ENCODE results near the gene FMN2. TPM values are rescaled to one million over a fixed set of nuclear protein-coding genes. Genes with fewer than 3 reads are reported as not detected.
A peak's percentile ranks its signal among the peaks of the same experiment; 100 is the strongest.

The FMN2 gene
- polyA plus RNA-seq, 3 donors = not detected

DNA sequence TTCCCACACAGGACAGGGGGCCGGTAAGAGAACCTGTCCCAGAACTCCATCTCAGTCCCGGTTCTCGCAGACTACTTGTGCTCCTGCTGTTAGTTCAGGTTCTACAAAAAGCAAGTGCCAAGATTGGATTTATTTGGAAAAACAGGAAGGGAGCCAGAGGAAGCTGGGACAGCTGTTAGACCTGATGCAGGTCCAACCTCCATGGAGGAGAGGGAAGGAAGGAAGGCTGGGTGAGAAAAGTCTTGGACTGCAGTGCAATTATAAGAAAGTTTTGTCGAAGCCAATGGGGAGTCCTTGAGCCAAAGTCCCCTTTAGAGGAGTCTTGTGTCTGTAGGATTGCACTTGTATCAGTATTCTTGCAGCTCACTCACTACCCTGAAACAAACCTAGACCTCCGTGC, 329.1 kb downstream of the FMN2 start:
- Histone ChIP-seq H3K79me2 (ENCODE audit: insufficient read depth, low read length) (no peaks in the 10 kb centered on the region), H3K27ac (ENCODE audit: low read depth in 1 of 2, low read length in 2 of 2) (no peak overlapping the region), H3K9me3 (replicated peaks in 1 of 2; ENCODE audit: control insufficient read depth in 1 of 2, insufficient read depth in 1 of 2, low read length in 2 of 2) (peaks cover 0 to 8% of the 10 kb centered on the region in 2 donors), H3K4me2 (replicated peaks; ENCODE audit: extremely low read depth, low read length, poor library complexity, severe bottlenecking) (no peak overlapping the region), H2AFZ (ENCODE audit: insufficient read depth, low read depth, low read length, poor library complexity, severe bottlenecking) (no peak overlapping the region), H3K4me1 (ENCODE audit: control insufficient read depth in 1 of 2, insufficient read depth in 2 of 2, low read length in 2 of 2) (no peaks in the 10 kb centered on the region), H3K4me3 (replicated peaks in 1 of 3; ENCODE audit: low read depth in 2 of 3, low read length in 3 of 3) (no peak overlapping the region), H4K20me1 (ENCODE audit: insufficient read depth, low read length) (no peaks in the 10 kb centered on the region), H3K9ac (ENCODE audit: insufficient read depth, low read length, poor library complexity, severe bottlenecking) (no peak overlapping the region), H3K36me3 (replicated peaks in 1 of 2; ENCODE audit: control insufficient read depth in 1 of 2, insufficient read depth in 2 of 2, low read length in 2 of 2) (no peaks in the 10 kb centered on the region), H3K27me3 (ENCODE audit: control insufficient read depth in 2 of 2, insufficient read depth in 2 of 2, low read length in 2 of 2) (no peaks in the 10 kb centered on the region)
- Mint-ChIP-seq H3K27ac (no peak overlapping the region), H3K36me3 (no peaks in the 10 kb centered on the region), H3K4me1 (no peaks in the 10 kb centered on the region), H3K9me3 (peaks cover 0 to 10% (median 3%) of the 10 kb centered on the region in 7 donors), H3K27me3 (ENCODE audit: low read depth in 3 of 3) (peaks cover 0 to 3% (median 0%) of the 10 kb centered on the region in 3 donors), H3K4me3 (no peak overlapping the region)
- intact Hi-C loops (cut with micrococcal nuclease) = no loop called here
- TF ChIP-seq CTCF (IDR thresholded peaks at IDR 0.05) = no peak
- WGBS (ENCODE audit: insufficient coverage) = 63% methylated on average over 4 of the region's 5 CpGs
- DNase-seq = no peak

DNA sequence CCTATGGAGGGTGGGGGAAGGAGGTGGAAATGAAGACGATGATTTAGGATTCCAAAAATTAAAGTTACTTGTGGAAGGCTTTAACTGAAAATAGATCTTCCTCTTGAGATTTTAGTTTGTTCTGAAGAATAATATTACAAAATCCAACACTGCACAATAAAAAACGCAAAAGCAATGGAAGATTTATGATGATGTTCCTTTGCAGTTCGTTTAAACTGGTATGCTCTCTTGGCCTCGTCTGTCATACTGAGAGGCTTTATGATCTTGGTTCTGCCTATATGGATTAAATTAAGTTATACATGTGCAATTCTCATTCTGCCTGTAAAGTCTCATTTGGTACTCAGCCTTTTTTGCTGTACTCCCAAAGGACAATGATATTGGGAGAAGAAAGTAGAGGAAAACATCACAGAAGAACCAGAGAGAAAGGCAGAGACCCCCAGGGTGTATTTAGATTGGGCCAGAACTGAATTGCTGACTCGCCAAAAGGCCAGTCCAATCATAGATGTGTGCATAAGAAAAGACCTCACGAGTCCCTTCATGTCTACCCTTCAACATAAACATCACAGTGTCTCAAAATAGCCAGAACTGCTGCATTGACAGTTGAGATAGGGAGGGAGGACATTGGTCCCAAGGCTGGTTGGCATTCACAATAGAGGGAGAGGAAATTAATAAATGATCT, 331.7 kb downstream of the FMN2 start:
- H3K4me2 ChIP-seq (replicated peaks; ENCODE audit: extremely low read depth, low read length, poor library complexity, severe bottlenecking) = no peak overlapping the region
- intact Hi-C loops (cut with micrococcal nuclease) = no loop called here
- WGBS (ENCODE audit: insufficient coverage) = 60% methylated on average over 1 of the region's 6 CpGs
- H3K9ac ChIP-seq (ENCODE audit: insufficient read depth, low read length, poor library complexity, severe bottlenecking) = no peak overlapping the region
- TF ChIP-seq CTCF (IDR thresholded peaks at IDR 0.05) = no peak
- H2AFZ ChIP-seq (ENCODE audit: insufficient read depth, low read depth, low read length, poor library complexity, severe bottlenecking) = no peak overlapping the region
- H3K27me3 ChIP-seq (ENCODE audit: control insufficient read depth in 2 of 2, insufficient read depth in 2 of 2, low read length in 2 of 2) = no peaks in the 10 kb centered on the region
- peak overlapping the region in 1 of 7 donors; percentile 1 for H3K27ac Mint-ChIP-seq
- no peaks in the 10 kb centered on the region for H3K4me1 ChIP-seq (ENCODE audit: control insufficient read depth in 1 of 2, insufficient read depth in 2 of 2, low read length in 2 of 2)
- no peak overlapping the region for H3K4me3 ChIP-seq (replicated peaks in 1 of 3; ENCODE audit: low read depth in 2 of 3, low read length in 3 of 3)
- no peaks in the 10 kb centered on the region for H3K4me1 Mint-ChIP-seq
- H3K27me3 Mint-ChIP-seq (ENCODE audit: low read depth in 3 of 3) = no peaks in the 10 kb centered on the region
- peaks cover 0 to 8% of the 10 kb centered on the region in 2 donors for H3K9me3 ChIP-seq (replicated peaks in 1 of 2; ENCODE audit: control insufficient read depth in 1 of 2, insufficient read depth in 1 of 2, low read length in 2 of 2)
- no peaks in the 10 kb centered on the region for H3K79me2 ChIP-seq (ENCODE audit: insufficient read depth, low read length)
- no peak overlapping the region for H3K4me3 Mint-ChIP-seq
- H4K20me1 ChIP-seq (ENCODE audit: insufficient read depth, low read length) = no peaks in the 10 kb centered on the region
- H3K9me3 Mint-ChIP-seq = peaks cover 0 to 6% (median 3%) of the 10 kb centered on the region in 7 donors
- DNase-seq = no peak
- H3K27ac ChIP-seq (ENCODE audit: low read depth in 1 of 2, low read length in 2 of 2) = no peak overlapping the region
- H3K36me3 ChIP-seq (replicated peaks in 1 of 2; ENCODE audit: control insufficient read depth in 1 of 2, insufficient read depth in 2 of 2, low read length in 2 of 2) = no peaks in the 10 kb centered on the region
- no peaks in the 10 kb centered on the region for H3K36me3 Mint-ChIP-seq
